ENCODE data around the gene ALX3. TPM values are rescaled to one million over a fixed set of nuclear protein-coding genes. Genes with fewer than 3 reads are reported as not detected.

Gene ALX3
- total and polyA plus RNA-seq, 7 donors, result 0.04 to 0.11 (median 0.05) TPM; not detected in 4

GRCh38 chr1:110064576-110065337 lies 5.7 kb downstream of the ALX3 start:
- WGBS, 3 donors, result 87 to 90% (median 89%) methylated on average over 18 of the region's 18 CpGs
- ATAC-seq, result no peak
- H3K36me3 ChIP-seq (ENCODE audit: insufficient read depth in 1 of 2, low read depth in 1 of 2), result peaks cover 0 to 23% of the 10 kb centered on the region in 2 donors
- TF ChIP-seq CTCF (IDR thresholded peaks at IDR 0.05), result no peak
- H3K9me3 ChIP-seq, result no peaks in the 10 kb centered on the region
- H3K27ac ChIP-seq, result no peak overlapping the region
- H3K27me3 ChIP-seq (ENCODE audit: insufficient read depth in 3 of 3, low read length in 2 of 3), result peaks cover 0 to 32% (median 26%) of the 10 kb centered on the region in 3 donors
- H3K4me1 ChIP-seq, result peaks cover 8% of the 10 kb centered on the region
- DNase-seq, result no peak
- intact Hi-C loops (cut with DNase I), result no loop called here
- no peak overlapping the region for H3K4me3 ChIP-seq

- H3K9me3 ChIP-seq, result no peaks in the 10 kb centered on the region
- H3K27me3 ChIP-seq (ENCODE audit: insufficient read depth in 3 of 3, low read length in 2 of 3), result peaks cover 0 to 23% (median 17%) of the 10 kb centered on the region in 3 donors
- H3K27ac ChIP-seq, result no peak overlapping the region
- no peak overlapping the region for H3K4me3 ChIP-seq
- H3K36me3 ChIP-seq (ENCODE audit: insufficient read depth in 1 of 2, low read depth in 1 of 2), result peaks cover 0 to 31% of the 10 kb centered on the region in 2 donors
- intact Hi-C loops (cut with DNase I), result no loop called here
- H3K4me1 ChIP-seq, result peaks cover 8% of the 10 kb centered on the region
- no peak for TF ChIP-seq CTCF (IDR thresholded peaks at IDR 0.05)
- DNase-seq (no peak), ATAC-seq (no peak)
- 62 to 83% (median 80%) methylated on average over 2 to 4 of the region's 4 CpGs for WGBS, 3 donors
Measured at GRCh38 chr1:110063781-110064180, 6.7 kb downstream of the ALX3 start.

- TF ChIP-seq CTCF (IDR thresholded peaks at IDR 0.05), result no peak
- DNase-seq (peak in 1 of 2 donors; percentile 28), ATAC-seq (no peak)
- H3K4me1 ChIP-seq, result peaks cover under 1% of the 10 kb centered on the region
- peaks cover 0 to 11% (median 7%) of the 10 kb centered on the region in 3 donors for H3K27me3 ChIP-seq (ENCODE audit: insufficient read depth in 3 of 3, low read length in 2 of 3)
- no peaks in the 10 kb centered on the region for H3K9me3 ChIP-seq
- no peak overlapping the region for H3K27ac ChIP-seq
- intact Hi-C loops (cut with DNase I), result no loop called here
- H3K36me3 ChIP-seq (ENCODE audit: insufficient read depth in 1 of 2, low read depth in 1 of 2), result peaks cover 0 to 43% of the 10 kb centered on the region in 2 donors
- WGBS, 3 donors, result 67 to 92% (median 84%) methylated on average over 2 of the region's 2 CpGs
- H3K4me3 ChIP-seq, result no peak overlapping the region
Measured at GRCh38 chr1:110062612-110063011, 7.9 kb downstream of the ALX3 start.

GRCh38 chr1:110061341-110061740 lies 9.1 kb downstream of the ALX3 start:
- no peak for ATAC-seq
- Histone ChIP-seq H3K4me3 (no peak overlapping the region), H3K27ac (no peak overlapping the region), H3K27me3 (ENCODE audit: insufficient read depth in 3 of 3, low read length in 2 of 3) (no peaks in the 10 kb centered on the region), H3K36me3 (ENCODE audit: insufficient read depth in 1 of 2, low read depth in 1 of 2) (peaks cover 2 to 56% of the 10 kb centered on the region in 2 donors), H3K4me1 (no peaks in the 10 kb centered on the region), H3K9me3 (no peaks in the 10 kb centered on the region)
- WGBS, 3 donors, result 91 to 96% (median 96%) methylated on average over 10 of the region's 10 CpGs
- DNase-seq, result no peak
- intact Hi-C loops (cut with DNase I), result no loop called here
- no peak for TF ChIP-seq CTCF (IDR thresholded peaks at IDR 0.05)
